ENCODE results near the gene SEC23B.
"Not testable (repeated sequence)": the region's sequence is repeated elsewhere in the genome, so short reads cannot be mapped to it uniquely, and the experiment has no call there.

SEC23B gene

DNA sequence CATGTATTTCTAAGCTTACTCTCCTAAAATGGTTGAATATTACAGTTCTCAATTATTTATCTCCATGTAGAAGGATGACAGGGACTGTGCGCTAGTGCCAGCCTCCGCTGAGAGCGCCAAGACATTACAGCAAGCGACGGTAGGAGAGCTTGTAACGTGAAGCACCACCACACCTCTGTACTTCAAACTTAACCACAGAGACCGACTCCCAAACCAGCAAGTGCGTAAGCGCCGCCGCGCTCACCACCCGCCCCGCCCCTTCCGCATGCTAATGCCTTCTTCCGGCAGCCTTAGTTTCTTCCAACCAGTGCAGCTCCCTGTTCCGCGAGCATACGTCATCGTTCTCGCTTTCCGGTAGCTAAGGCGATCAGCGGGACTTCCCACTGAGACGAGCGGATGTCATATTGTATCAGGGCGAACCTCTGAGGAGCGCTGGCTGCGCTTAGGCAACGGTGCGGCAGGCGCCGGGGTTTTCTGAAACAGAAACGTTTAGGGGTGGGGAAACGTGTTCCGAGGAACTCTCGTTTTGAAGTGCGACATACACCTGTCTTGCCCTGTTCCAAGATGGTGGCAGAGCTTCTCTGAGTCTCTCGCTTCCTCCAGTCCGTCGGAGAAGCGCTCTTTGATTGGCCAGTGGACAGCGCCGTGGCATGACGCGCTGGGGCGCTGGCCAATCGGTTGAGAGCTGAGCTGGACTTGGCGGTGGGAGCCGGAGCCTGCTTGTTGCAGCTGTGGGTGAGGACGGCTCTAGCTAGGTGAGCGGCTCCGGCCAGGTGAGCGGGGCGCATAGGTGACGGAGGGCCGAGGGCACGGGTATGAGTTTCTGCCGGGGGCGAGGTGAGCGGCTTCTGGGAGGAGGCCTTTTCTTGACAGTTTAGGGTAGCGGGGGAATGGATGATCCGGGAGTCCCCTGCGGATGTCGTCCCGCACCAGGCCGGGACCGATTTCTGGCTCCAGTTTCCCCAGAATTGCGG, at the start of gene SEC23B:
SEC23B (plus strand) TSS at position 723 of the 974 bp plus-strand sequence. CDS start 2,896 bp downstream, outside the sequence.
- DNase-seq (ENCODE audit: low read depth) = peak; percentile 96

DNA sequence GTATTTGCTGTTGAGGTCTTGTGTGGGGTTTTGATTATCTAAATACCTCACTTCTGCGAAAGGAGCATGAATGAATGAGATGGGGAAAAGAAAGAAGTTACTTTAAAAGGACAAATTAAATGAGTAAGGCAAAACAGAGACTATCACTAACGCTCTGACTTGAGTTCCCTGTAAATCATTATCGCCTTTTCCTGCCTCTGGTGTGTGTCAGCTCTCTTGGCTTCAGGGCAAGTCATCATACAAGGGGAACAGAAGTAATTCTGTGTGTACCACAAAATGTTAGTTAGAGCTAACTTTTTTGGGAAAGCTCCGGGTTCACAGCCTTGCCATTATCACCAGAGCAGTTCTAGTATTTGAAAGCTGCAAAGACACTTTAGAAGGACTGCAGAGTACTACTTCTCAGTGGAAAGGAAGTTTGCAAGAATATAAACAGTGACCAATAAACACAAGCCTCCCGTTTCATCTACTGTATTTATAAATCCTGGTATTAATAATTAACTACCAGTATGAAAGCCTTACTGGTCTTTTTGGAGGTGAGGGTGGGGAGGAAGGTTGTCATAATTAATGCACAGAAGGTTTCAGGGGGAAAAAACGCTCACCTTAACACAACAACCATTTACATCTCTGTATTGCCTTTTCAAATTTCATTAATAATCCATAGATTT, 42.1 kb upstream of the SEC23B start:
- no peak for DNase-seq (ENCODE audit: low read depth)

DNA sequence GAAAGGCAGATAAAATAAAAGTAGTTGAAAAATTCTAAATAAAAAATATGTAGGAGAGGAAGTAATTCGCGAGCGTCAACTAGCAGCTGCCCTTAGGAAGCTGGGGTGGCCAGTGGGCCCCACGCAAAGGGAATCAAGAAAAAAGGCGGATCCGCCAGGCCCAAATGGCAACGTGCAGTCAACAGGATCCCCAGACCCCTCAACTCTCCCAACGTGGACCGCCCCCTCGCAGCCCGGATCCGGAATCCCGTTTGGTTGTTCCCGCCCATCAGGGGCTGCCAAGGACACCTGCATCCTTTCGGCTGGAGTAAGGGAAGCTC, 41.2 kb upstream of the SEC23B start:
- no peak for DNase-seq (ENCODE audit: low read depth)

DNA sequence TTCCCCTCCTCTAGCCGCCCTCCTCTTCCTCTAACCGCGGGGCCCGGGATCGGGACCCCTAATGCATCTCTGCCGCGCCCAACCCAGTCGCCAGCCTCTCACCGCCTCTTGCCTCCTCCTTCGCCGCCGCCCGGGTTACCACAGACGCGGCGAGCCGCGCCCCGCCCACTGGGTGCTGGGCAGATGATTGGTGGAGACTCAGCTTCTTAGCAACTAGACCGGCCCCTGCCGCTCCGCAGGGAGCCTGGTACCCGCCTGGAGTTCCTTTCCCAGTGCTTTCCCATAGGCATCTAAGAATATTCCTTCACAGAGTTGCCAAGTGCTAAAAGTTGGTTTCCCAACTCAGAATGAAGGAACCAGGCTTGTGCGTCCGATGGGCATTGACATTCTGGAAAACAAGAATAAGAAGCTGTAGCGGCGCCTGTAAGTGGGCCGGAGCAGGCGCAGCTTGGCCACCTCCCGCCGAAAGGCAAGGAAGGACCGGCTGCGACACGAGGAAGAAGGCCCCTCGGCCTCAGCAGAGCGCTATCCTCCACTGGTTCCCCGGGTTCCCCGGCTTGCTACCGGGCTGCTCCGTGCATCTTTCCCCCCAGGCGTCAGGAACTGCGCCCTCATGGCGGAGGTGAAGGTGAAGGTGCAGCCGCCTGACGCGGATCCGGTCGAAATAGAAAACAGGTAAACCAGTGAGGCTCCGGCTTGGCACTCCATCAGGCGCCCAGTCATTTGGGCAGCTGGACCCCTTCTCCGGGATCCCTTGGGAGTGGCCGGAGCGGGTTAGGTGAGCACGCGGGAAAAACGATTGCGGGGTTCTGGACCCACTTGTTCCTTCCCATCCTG, 40.6 kb upstream of the SEC23B start, which contains the start of the genes DZANK1 and POLR3F:
DZANK1 (minus strand) TSS at position 137 of the 837 bp plus-strand sequence. CDS start 1,672 bp downstream, outside the sequence.
POLR3F (plus strand) TSS at position 497 of the 837 bp plus-strand sequence; CDS start at position 614, 117 bp downstream.
- peak; percentile 93 for DNase-seq (ENCODE audit: low read depth)

DNA sequence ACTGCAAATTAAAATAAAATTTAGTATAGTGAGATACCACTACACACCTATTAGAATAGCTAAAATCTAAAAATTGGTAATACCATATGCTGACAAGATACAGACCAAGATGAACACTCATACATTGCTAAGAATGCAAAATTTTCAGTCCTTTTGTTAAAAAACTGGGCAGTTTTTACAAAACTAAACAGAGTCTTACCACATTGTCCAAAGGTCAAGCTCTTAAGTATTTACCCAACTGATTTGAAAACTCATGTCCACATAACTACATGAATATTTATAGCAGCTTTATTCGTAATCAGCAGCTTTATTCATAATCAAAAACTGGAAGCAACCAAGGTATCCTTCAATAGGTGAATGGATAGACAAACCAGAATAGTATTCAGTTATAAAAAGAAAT, 30.5 kb upstream of the SEC23B start:
- DNase-seq (ENCODE audit: low read depth) = no peak

DNA sequence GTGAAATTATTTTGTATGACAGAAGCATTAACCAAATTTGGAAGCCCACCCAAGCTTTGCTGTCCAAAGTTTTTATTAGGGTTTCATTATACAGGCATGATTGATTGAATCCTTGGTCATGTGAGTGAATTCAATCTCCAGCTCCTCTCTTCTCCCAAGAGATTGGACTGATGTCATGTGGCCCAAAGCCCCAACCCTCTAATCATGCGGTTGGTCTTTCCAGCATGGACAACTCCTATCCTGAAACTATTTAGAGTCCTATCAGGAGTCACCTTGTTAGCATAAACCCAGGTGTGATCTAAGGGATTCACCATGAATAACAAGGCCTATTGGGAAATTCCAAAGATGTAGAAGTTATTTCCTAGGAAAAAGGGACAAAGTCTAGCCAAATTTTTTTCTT, 29.9 kb upstream of the SEC23B start:
- no peak for DNase-seq (ENCODE audit: low read depth)

DNA sequence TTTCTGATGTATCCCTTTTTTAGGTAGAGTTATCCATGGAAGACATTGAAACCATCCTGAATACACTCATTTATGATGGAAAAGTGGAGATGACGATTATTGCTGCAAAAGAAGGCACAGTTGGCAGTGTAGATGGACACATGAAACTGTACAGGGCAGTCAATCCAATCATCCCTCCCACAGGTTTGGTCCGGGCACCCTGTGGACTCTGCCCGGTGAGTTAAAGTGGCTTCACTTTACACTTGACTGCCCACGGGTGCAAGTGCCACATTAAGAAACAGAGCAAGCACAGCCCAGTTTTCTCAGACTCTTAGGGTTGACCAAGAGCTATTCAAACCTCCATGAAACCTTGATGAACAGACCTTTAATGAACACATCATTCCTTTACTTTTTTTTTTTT, 26.1 kb upstream of the SEC23B start:
- DNase-seq (ENCODE audit: low read depth) = no peak

DNA sequence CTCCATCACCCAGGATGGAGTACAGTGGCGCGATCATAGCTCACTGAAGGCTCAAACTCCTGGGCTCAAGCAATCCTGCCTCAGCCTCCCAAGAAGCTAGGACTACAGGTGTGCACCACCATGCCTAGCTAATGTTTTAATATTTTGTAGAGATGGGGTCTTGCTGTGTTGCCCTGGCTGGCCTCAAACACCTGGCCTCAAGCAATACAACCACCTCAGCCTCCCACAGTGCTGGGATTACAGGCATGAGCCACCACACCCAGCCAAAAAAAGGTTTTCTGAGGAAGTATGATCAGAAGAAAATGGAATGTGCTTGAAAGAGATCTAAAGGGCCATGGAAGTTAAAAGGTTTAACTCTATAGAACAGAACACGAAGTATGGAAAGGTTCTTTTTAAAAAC, 19.4 kb upstream of the SEC23B start:
- DNase-seq (ENCODE audit: low read depth) = no peak

DNA sequence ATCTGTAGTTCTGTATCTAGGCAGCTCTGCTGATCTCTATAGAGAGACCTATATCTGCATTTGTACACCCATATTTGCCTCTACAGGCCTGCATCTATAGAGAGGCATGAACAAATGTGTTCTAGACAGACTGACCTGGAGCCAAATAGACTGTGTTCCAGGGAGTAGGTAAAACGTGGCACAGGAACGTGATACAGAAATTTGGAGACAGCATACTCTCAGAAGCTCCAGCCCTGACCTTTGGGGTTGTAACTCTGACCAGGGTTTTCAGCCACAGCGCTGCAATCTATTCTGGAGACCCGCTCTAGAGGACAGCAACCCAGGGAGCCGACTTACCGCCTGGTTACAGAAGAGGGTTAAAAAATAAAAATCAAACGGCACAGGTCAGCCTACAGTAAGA, 11.7 kb upstream of the SEC23B start:
- DNase-seq (ENCODE audit: low read depth) = no peak

DNA sequence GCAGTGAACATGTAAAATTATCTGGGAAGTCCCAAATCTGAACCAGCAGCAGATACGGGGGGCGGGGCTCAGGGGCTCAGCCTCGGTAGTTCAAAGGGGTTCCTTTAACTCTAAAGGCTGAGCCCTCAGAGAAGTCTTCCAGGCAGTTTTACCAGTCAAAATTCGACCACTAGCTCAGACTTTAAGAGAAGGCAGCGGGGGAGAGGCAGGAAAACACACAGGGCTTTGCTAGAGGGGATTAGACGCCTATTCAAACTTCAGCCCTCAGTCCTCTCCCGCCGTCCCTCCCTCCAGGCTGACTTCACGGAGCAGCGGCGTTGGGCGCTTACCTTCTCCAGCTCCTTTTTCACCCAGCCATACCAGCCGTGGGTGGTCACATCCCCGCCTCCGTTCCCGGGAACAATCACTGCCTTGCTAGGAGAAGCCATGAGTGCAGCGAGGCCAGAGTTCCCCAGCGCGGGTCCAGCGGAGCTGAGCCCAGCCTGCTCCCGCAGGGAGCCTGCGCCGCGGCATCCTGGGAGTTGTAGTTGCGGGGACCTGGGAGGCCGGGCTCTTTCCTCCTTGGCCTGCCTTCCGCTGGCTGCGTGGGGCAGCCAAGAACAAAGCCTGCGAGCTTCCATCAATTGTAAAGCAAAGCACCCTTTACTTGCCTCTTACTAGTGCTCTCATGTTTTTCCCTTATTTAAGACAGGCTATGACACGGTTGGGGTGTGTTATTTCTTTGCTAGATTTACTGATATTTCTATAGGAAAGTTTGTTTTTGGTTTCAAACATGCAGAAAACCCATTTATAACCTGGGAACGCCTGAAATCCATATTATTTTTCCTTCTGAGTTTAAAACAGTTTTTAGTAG, 10.8 kb upstream of the SEC23B start, which contains the start of gene RBBP9:
RBBP9 (minus strand) TSS at position 486 of the 853 bp plus-strand sequence; CDS start at position 428, 58 bp downstream.
- DNase-seq (ENCODE audit: low read depth) = peak; percentile 76

DNA sequence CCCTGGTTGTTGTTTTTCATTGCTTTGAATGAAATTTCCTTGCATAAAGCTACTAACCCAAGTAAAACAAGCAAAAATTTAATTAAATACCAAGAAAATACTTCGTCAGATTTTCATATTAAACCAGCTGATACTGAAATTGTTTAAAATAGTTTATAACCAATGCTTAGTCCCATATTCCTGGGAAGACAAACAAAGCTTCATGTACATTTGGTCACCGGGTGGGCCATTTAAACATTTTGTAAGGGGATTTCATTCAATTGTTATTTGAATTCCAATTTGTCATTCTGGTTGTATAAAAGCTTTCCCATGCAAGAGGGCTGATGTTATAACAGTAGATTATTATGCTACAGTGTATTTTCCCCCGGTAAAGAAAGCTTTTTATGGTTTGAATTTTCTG, 10.1 kb upstream of the SEC23B start:
- DNase-seq (ENCODE audit: low read depth) = no peak

DNA sequence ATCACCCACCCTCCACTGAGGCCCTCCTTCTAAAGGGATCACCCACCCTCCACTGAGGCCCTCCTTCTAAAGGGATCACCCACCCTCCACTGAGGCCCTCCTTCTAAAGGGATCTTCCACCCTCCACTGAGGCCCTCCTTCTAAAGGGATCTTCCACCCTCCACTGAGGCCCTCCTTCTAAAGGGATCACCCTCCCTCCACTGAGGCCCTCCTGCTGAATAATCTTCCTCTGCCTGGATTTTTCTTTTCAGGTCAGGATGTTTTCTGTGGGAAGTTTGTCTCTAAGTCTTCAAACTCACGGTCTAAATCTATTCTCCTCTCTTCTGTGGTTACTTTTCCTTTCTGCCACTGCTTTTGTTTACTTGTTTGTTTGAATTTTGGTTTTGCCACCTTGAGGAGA, 6.1 kb upstream of the SEC23B start:
- DNase-seq (ENCODE audit: low read depth) = not testable (repeated sequence)

DNA sequence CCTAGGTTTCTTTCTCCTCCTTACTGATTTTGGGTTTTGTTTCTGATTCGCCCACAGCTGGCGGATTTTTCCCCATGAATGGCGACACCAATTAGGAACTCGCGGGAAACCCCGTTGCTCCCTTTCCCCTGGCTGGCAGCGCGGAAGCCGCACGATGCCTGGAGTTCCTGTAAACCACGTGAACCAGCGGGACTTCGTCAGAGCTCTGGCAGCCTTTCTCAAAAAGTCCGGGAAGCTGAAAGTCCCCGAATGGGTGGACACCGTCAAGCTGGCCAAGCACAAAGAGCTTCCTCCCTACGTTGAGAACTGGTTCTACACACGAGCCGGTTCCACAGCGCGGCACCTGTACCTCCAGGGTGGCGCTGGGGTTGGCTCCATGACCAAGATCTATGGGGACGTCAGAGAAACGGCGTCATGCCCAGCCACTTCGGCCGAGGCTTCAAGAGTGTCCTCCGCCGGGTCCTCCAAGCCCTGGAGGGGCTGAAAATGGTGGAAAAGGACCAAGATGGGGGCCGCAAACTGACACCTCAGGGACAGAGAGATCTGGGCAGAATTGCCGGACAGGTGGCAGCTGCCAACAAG, 3.2 kb upstream of the SEC23B start:
- peak; percentile 16 for DNase-seq (ENCODE audit: low read depth)

DNA sequence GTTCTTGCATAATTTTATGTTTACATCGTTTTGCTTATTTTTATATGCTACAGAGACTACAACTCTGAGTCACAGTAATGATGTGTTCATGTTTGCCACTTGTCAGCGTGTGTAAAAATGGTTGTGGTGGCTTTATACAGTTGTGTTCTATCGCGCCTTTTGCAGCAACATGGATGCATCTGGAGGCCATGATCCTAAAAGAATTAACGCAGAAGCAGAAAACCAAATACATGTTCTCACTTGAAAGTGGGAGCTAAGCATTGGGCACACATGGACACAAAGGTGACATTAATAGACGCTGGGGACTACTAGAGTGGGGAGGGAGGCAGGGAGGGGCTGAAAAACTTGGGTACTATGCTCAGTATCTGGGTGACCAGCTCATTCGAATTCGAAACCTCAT, 996 bp upstream of the SEC23B start:
- DNase-seq (ENCODE audit: low read depth) = no peak

DNA sequence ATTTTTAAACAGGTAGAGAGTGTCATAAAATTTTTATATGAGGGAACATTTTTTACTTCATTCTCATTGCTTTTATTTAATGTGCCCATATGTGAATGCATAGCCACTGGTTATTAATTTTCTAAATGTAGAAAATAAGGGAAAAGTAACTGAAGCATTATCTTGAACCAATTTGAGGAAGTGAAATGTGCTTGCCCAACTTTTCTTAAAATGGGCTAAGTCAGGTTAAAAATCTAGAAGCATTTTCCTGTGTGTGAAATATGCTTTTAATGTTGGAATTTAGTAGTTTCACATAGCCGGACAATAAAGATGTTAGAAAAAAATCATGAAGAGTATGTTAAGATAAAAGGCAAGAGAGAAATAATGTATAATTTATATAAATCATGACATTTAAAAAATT, 3.8 kb downstream of the SEC23B start:
- DNase-seq (ENCODE audit: low read depth) = no peak

DNA sequence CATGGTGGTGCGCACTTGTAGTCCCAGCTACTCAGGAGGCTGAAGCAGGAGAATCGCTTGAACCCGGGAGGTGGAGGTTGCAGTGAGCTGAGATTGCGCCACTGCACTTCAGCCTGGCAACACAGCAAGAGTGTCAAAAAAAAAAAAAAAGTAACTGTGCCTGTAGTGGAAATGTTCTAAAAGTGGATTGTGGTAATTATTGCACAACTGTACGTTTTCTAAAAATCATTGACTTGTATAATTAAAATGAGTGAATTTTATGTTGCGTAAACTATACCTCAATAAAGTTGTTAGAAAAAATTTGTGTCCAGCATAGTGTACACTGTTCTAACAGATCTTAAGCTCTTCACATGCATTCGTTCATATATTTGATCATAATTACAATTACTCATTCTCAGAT, 5.5 kb downstream of the SEC23B start:
- DNase-seq (ENCODE audit: low read depth) = no peak

DNA sequence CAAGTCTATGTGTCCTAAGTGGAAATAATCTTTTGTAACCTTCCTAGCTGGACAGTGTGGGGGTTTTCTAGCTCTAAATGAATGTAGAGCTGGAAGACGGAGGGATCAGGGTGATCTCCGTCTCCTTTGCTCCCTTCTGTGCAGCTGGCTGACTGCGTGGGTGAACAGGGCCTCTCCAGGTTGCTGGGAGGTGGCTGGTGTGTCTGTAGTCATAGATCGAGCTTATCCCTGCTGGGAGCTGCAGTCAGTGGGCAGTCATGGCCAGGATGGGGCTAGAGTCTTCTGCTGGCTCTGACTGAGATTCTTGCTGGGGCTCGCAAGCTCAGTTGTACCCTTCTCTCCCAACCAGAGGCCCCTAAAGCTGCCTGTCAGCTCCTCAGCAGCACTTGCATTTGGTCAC, 6.4 kb downstream of the SEC23B start:
- DNase-seq (ENCODE audit: low read depth) = no peak

DNA sequence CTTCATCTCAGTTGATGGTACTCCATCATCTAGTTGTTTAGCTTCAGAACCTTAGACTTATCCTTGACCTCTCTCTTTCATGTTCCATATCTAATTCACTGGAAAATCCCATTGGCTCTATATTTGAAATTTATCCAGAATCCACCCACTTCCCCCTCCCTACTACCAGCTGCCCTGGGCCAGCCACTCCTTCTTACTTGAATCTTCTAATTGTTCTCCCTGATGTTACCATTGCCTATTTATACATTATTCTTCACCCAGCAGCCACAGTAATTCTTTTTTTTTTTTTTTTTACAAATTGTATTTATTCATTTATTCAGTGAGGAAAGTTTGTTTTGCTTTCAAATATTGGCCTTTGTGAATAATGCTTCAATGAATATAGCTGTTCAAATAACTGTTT, 8.2 kb downstream of the SEC23B start:
- no peak for DNase-seq (ENCODE audit: low read depth)

DNA sequence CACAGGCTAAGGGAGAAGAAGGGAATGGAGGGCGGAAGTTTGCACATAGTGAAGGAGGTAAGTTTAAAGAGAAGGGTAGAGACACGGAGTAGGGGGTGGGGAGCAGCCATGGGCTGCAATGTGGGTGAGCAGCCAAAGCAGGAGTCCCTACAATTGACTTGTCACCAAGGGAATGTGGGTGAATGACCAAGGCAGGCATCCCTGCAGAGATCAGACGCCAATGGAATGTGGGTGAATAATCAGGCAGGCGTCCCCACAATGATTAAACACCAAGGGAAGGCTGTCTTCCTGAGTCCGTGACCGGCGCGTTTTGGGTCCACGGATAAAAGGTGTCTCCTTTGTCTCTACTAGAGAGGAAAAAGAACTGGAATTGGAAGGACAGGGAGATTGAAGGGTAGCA, 14.3 kb downstream of the SEC23B start:
- not testable (repeated sequence) for DNase-seq (ENCODE audit: low read depth)

DNA sequence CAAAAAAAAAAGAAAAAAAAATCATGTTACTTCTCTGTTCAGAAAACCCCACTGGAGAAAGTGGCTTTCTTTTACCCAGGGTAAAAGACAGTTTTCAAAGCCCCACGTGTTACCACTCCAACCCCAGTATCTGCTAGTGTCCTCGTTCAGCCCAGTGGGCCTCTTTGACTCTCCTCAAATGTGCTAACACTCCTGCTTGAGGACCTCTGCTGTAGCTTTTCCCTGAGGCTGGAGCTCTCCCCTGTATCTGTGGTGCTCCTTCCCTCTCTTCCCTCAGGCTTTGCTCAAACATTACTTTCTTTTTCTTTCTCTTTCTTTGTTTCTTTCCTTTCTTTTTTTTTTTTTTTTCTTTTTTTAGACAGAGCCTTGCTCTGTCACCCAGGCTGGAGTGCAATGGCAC, 15.3 kb downstream of the SEC23B start:
- DNase-seq (ENCODE audit: low read depth) = no peak

DNA sequence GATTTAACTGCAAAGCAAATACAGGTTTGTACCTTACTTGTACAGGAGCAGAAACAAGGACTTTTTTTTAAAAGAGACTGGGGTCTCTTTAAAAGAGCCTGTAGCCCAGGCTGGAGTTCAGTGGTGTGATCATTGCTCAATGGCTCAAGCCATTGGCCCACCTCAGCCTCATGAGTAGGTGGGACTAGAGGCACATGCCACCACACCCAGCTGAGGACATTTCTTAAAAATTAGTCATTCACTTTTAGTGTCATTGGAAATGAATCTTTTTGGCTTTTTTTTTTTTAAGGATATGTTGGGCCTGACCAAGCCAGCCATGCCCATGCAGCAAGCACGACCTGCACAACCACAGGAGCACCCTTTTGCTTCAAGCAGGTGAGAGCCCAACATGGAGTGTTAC, 16.9 kb downstream of the SEC23B start:
- DNase-seq (ENCODE audit: low read depth) = peak; percentile 29
